HG03139 (cell line): Measurements from ENCODE around the gene CFAP97D2.
"Not testable (repeated sequence)": the region's sequence is repeated elsewhere in the genome, so short reads cannot be mapped to it uniquely, and the experiment has no call there.

Experiments
- ATAC-seq: cut with Tn5 transposase; IDR thresholded peaks from one replicate; pipeline ENCODE4 v1.9.1; 2021; ENCODE audit not compliant: unreplicated experiment

The CFAP97D2 gene

DNA sequence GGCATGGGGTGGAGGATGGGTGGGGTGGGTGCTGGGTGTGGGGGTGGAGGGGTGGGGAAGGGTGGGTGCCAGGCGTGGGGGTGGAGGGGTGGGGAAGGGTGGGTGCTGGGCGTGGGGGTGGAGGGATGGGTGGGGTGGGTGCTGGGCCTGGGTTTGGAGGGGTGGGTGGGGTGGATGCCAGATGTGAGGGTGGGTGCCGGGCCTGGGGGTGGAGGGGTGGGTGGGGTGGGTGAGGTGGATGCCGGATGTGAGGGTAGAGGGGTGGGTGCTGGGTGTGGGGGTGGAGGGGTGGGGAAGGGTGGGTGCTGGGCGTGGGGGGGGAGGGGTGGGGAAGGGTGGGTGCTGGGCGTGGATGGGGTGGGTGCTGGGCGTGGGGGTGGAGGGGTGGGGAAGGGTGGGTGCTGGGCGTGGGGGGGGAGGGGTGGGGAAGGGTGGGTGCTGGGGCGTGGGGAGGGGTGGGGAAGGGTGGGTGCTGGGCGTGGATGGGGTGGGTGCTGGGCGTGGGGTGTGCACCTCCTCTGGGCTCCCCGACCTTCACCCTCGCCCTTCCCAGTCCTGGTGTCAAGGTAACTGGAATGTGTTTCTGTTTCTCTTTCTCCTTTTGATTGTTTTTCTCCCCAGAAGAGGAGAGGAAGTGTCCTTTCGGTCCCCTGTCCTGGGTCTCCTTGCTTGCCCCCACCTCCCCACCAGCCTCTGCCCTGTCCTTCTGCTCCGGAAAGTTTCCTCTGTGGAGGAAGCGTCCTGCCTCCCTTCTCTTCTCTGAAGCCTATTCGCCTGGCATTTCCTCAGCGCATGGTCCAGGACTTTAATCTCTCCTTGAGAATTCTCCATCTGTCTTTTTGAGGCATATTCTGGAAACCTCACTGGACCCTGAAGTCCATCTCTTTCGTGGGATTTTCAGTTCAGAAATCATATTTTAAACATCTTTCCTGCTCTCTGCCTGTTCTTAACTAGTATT lies 22.9 kb upstream of the CFAP97D2 start:
- ATAC-seq: no peak

DNA sequence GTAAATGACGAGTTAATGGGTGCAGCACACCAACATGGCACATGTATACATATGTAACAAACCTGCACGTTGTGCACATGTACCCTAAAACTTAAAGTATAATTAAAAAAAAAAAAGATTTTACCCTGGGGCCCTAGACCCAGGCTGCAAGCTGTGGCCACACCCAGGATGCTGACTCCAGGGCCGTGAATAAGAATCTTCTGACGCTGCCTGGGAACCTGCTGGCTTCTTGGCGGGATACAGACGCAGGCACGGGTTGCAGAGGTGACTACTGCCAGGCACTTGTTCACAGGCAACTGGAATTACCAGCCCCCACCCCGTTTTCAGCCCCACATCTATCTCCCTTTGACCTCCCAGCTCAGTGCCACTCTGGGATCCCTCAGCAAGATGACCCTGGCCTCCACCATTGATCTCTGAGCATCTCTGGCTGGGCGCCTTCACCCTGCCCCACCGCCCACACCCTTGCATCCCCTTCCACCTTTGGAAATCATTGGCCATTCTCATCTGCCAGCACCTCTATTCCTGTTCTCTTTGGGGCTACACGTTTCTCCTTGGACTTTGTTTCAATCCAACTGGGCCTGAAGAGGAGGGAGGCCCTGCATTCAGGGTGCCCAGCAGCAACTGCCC lies 21.1 kb upstream of the CFAP97D2 start:
- ATAC-seq: no peak

DNA sequence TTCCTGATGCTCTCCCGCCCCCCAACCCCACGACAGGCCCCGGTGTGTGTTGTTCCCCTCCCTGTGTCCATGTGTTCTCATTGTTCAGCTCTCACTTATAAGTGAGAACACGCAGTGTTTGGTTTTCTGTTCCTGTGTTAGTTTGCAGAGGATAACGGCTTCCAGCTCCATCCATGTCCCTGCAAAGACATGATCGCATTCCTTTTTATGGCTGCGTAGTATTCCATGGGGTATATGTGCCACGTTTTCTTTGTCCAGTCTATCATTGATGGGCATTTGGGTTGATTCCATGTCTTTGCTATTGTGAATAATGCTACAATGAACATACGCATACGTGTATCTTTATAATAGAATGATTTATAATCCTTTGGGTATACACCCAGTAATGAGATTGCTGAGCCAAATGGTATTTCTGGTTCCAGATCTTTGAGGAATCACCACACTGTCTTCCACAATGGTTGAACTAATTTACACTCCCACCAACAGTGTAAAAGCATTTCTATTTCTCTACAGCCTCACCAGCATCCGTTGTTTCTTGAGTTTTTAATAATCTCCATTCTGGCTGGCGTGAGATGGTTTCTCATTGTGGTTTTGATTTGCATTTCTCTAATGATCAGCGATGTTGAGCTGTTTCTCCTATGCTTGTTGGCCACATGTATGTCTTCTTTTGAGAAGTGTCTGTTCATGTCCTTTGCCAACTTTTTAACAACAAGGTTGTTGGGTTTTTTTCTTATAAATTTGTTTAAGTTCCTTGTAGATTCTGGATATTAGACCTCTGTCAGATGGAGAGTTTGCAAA lies 20.0 kb upstream of the CFAP97D2 start:
- not testable (repeated sequence) for ATAC-seq

DNA sequence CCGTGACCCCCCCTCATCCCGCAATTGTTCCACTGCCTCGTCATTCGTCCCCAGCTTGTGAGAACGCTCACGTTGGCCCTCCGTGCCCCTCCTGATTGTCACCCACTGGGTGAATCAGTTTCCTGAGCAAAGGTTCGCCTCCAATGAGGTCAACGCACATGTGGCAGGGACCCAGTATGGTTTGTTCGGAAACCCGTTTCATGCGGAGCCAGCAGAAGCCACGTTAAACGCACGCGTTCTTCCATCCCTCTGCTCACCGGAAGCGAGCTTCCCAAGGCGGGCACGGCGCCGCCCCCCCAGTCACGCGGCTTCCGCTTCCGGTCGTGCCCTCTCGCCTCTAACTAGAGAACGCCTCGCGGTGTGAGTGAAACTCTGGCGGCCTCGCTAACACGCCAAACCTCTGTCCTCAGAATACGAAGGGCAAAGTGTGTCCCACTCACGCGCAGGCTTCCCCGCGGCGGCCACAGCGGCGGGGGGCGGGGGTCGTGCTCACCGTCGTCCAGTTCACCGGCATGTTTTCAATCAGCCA lies 18.0 kb upstream of the CFAP97D2 start:
- no peak for ATAC-seq

DNA sequence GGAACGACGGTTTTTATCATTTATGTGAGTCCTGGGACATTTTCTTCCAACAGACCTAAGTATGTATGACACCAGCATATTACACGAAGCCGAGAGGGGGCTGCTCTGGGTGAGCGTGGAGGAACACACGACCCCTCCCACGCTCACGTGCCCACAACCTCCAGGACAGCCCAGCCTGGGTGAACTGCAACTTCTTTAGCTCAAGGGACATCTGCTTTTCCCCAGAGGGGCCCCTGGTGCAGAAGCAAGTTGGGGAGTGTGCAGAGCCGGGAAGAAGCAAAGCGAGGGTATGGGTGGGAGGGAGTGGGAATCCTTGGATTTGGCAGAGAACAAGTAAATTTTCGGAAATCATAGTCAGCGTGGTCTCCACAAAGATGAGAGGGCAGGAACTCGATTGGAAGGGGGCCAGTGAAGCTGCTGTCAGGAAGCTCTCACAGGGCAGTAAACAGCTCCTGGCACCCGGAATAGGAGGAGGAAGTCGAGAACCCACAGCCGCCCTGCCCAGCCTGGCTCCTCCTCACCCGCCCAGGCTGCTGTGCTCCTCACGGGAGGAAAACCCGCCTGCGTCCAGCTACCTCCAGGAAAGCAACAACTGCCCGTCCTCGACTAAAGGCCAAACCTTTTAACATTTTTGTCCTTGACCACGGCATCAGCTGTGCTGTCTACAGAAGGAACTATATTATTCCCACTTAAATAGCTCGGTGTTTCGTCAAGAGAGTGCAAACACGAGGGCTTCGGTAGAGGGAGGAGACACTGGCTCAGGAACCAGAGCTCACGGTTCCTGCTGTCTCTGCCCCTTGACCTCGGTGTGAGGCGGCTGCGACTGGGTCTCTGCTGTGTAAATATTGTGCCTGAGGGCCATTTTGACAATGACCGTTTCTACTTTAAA lies 17.2 kb upstream of the CFAP97D2 start:
- no peak for ATAC-seq

DNA sequence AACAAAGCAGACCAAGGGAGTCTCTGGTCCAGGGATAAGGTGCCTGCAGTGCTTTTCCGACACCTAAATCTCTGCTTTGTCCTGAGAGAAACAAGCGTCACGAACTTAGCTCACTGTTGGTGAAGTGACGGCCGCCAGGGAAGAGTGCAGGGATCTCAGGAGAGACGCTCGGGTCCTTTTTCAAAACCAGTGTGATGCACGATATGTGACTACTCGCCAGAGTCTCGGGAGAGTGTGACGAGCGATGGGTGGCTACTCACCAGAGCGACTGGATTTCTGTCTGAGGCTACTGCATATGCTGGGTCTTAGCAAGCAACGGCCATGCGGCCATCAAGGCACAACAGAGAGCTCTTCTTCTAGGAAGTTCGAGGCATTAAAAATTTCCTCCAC lies 16.5 kb upstream of the CFAP97D2 start:
- ATAC-seq: no peak

DNA sequence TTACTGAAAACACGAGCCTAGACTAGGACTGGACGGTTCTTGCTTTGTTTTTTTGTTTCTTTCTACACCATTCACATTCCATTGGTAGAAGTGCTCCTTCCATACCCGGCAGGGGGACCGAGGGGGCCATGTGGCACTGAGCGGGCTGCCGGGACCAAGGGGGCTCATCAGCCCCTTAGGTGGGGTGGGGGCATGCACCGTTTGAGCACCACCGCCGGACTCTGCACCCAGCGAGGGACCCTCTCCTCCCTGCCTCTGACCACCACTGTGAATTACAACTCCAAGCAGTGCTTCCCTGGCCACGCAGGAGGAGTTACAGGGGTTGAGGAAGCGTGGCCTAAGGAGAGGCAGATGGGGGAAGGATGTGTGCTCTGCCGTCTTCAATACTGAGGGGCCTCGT lies 15.0 kb upstream of the CFAP97D2 start:
- no peak for ATAC-seq

DNA sequence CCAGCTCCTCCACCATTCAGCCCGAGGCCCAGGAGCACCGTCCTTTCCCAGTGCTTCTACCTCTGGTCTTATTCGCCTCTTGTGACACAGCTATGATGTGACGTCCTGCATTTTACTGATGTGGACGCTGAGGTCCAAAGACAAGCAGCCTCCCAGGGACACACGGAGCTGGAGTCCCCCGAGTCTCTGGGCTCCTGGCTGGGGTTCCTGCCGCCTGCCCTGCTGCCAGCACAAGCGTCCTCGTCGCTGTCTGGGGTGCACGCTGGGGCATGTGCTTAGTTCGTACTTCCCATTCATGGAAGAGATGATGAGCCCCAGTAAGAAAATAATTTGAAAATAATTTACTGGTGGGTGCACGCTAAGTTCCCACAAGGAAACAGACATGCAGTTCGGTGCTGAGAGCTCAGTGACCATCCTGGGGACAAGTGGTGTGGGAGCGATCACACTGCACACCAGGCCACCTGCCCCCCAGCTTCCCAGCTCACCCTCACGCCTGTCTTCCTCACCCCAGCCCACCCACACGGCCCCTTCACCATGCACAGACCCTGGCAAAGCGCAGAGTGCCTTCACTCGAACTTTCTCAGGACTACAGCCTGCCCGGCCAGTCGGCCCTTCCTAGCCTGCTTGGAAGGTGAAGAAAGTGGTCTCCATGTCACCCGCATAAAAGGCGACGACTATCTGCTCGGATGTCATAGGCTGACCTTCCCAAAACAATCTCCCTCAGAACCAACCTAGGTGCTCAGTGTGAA lies 14.2 kb upstream of the CFAP97D2 start:
- ATAC-seq: no peak

DNA sequence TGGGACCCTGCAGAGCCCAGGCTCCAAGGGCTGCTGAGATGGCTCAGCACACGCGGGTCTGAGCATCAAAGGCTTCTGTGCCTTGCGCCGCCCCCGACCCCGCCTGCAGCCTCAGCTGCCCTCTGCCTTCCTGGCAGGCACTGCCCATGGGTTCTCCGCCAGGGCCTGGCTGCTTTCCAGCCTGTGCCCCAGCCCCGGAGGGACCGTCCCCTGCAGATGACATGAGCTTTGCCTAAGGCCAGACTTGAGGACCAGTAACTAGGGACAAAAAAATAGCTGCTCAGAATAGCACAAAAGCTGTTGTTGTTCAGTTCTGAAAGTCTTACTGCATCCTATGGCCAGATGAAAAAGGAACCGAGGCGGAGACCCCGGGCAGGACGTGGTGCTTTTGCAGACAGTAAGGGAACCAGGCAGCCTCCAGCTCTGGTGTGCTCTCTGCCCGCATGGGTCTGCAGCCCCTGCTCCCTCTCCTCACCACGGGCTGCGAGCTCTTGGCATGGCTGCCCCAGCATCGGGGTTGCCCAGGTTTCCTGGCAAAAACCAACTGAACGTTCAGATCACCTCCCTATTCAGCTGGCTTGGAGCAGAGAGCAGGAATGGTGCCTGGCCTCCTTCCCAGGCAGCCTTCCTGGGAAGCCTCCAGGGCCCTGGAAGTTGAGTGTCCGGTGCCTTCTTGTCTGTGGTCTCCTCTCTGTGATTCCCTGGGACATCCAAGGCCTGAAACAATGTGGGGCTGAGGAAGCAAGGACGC lies 12.5 kb upstream of the CFAP97D2 start:
- ATAC-seq: no peak

DNA sequence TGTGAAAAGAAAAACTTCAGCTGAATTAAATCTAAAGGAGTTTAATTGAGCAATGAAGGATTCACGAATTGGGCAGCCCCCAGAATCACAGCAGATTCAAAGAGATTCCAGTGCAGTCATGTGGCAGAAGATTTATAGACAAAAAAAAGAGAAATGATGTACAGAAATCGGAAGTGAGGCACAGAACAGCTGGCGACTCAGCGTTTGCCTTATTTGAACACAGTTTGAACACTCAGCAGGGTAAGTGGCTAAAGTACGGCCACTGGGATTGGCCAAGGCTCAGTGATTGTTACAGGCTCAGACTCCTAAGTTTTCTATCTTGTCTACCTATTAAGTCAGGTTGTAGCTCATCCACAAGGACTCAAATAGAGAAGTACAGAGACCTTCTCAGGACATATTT lies 11.6 kb upstream of the CFAP97D2 start:
- no peak for ATAC-seq

DNA sequence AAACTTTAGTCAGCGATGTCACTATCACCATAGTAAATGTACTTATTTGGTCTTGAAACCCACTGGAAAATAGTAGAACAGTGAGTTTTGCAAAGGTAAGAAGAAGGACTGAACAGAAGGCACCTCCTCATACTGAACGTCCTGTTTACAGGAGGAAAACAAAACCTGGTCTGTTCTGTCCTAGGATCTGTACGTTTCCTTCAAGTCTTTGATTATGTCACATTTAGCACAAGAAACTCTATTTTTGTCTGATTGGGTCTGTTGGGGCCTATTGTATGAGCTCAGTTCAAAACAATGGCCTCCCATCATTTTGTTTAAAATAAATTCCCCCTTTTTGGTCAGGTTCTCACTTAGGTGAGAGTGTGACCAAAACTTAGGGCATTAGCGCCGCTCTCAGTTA lies 11.2 kb upstream of the CFAP97D2 start:
- no peak for ATAC-seq

DNA sequence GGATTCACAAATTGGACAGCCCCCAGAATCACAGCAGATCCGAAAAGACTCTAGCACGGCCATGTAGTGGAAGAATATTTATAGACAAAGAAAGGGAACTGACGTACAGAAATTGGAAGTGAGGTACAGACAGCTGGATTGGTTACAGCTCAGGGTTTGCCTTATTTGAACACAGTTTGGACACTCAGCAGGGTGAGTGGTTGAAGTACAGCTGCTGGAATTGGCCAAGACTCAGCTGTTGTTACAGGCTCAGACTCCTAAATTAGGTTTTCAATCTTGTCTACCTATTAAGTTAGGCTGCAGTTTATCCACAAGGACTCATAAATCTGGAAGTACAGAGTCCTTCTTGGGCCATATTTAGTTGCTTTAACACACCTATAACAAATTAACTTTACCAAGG lies 5.8 kb upstream of the CFAP97D2 start:
- no peak for ATAC-seq

DNA sequence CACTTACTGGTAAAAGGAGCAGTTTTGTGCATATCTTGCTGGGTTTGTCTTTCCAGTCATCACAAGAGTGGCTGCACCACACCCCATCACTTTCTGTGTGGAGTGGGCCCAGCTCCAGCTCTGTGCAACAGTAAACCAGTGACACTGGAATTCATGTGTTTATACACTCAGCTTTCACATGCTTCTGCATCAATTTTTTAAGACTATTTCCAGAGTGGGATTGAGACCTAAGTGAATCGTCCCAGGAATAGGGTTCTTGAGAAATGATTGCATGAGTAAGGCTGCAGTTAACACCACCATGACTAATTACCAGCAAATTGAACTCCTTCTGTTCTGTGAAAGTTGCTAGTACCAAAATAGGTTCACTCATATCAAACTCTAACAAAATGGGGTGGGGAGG lies 5.3 kb upstream of the CFAP97D2 start:
- no peak for ATAC-seq

DNA sequence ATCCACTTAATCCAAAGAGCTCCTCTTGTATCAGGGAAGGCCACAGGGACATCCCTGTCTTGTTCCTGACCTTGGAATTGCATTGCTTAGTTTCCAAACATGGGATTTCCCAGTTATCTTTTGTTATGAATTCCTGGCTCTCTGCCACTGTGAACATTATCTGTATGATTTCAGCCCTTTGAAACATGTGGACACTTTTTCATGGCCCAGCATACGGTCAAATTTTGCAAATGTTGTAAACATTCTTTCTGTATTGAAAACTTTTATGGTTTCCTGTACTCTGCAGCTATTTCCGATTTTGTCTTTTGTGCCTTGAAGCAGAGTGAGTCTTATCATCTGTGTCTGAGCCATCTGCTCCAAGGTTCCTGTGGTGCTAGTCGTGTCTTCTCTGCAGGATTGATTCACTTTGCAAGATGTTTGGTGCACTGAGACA lies 4.5 kb upstream of the CFAP97D2 start:
- no peak for ATAC-seq

DNA sequence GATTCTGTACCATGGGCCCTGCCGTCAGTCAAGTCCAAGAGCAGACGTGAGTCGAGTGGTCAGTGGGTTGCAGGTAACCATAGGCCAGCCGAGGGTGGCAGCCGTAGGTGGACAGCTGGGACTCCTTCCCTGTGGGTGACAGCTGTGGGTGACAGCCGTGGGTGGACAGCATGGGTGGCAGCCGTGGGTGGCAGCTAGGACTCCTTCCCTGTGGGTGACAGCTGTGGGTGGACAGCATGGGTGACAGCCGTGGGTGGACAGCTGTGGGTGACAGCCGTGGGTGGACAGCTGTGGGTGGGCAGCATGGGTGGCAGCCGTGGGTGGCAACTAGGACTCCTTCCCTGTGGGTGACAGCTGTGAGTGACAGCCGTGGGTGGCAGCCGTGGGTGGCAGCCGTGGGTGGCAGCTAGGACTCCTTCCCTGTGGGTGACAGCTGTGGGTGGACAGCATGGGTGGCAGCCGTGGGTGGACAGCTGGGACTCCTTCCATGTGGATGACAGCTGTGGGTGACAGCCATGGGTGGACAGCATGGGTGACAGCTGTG lies 2.6 kb upstream of the CFAP97D2 start:
- not testable (repeated sequence) for ATAC-seq

DNA sequence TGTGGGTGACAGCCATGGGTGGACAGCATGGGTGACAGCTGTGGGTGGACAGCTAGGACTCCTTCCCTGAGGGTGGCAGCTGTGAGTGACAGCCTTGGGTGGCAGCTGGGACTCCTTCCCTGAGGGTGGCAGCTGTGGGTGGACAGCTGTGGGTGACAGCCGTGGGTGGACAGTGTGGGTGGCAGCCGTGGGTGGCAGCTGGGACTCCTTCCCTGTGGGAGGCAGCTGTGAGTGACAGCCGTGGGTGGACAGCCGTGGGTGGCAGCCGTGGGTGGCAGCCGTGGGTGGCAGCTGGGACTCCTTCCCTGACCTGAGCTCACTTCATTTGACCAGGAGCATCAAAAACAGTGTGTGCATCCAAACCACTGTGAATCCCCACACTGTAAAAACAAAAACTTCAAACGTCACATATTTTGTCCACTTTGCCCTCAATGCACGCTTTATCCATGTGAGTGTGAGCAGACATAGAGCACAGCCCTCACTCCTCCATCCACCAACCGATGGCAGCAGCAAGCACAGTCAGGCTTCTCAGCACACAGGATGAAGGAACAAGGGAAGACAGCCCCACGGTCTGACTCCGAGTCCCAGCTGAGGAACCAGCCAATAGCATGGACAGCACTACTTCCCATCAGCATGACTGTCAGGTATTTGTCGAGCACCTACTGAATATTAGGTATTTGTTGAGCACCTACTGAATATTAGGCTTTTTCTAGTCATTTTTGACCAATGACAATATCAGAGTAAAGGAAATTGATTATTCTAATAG lies 1.6 kb upstream of the CFAP97D2 start:
- ATAC-seq: no peak

DNA sequence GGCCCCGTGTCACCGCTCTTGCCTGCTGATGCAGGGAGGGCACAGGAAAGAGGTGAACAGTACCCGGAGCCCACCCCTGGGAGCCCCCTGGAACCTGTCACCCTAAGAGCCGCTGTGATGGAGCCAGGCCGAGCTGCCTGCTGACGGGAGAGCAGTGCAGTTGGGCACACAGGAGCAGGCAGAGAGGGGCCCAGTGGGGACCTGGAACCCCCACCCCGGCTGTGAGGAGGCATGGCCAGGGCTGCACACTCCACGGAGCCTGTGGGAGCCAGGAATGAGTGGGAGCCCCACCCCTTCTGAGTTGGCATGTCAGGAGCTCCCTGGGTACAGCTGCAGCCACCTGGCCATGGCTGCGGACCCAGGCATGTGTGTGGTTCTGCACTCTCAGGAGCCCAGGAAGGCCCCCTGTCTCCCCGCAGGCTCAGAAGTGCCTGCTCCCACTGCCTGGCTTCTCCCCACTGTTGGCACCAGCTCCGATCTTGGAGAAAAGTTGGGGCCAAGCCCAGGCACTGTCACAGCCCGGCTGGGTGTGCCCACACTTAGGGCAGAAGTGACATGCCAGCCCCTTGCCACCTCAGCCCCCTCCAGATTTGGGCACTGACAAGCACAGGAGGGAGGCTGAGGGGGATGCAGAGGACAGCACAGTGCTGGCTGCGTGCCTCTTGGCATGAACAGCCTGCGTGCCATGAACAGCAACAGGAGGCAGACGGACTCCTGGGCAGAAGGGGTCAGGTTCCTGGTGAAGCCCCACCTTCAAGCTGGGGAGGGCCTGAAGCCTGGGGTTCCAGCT lies 6.3 kb downstream of the CFAP97D2 start:
- no peak for ATAC-seq
